ENCODE measurements around the gene BCAS3. TPM values are rescaled to one million over a fixed set of nuclear protein-coding genes. Genes with fewer than 3 reads are reported as not detected.
A peak's percentile ranks its signal among the peaks of the same experiment; 100 is the strongest.

Gene BCAS3
- polyA plus RNA-seq, 3 donors, result 10.3 to 19.1 (median 14.7) TPM

GRCh38 chr17:60724647-60725046 lies 47.0 kb downstream of the BCAS3 start:
- no peaks in the 10 kb centered on the region for H3K36me3 ChIP-seq (replicated peaks in 1 of 2; ENCODE audit: control insufficient read depth in 1 of 2, insufficient read depth in 2 of 2, low read length in 2 of 2)
- H3K9me3 ChIP-seq (replicated peaks in 1 of 2; ENCODE audit: control insufficient read depth in 1 of 2, insufficient read depth in 1 of 2, low read length in 2 of 2), result no peaks in the 10 kb centered on the region
- Mint-ChIP-seq H3K36me3 (peaks cover 4 to 9% of the 10 kb centered on the region in 2 donors), H3K9me3 (peaks cover 0 to 5% (median 0%) of the 10 kb centered on the region in 7 donors), H3K27me3 (ENCODE audit: low read depth in 3 of 3) (no peaks in the 10 kb centered on the region), H3K27ac (no peak overlapping the region), H3K4me3 (no peak overlapping the region), H3K4me1 (peaks cover under 1% of the 10 kb centered on the region)
- peaks cover 3% of the 10 kb centered on the region for H4K20me1 ChIP-seq (ENCODE audit: insufficient read depth, low read length)
- no peak overlapping the region for H3K9ac ChIP-seq (ENCODE audit: insufficient read depth, low read length, poor library complexity, severe bottlenecking)
- peaks cover 0 to 2% of the 10 kb centered on the region in 2 donors for H3K4me1 ChIP-seq (ENCODE audit: control insufficient read depth in 1 of 2, insufficient read depth in 2 of 2, low read length in 2 of 2)
- no peak overlapping the region for H3K4me2 ChIP-seq (replicated peaks; ENCODE audit: extremely low read depth, low read length, poor library complexity, severe bottlenecking)
- H3K27ac ChIP-seq (ENCODE audit: low read depth in 1 of 2, low read length in 2 of 2), result no peak overlapping the region
- intact Hi-C loops (cut with micrococcal nuclease), result loop anchor here (5.0 to 10.0 kb wide), 2 partner anchors 668 to 670 kb away; partner anchors contain the start of gene TBX2 (in 1 of the 2)
- H2AFZ ChIP-seq (ENCODE audit: insufficient read depth, low read depth, low read length, poor library complexity, severe bottlenecking), result no peak overlapping the region
- no peak overlapping the region for H3K4me3 ChIP-seq (replicated peaks in 1 of 3; ENCODE audit: low read depth in 2 of 3, low read length in 3 of 3)
- no peaks in the 10 kb centered on the region for H3K79me2 ChIP-seq (ENCODE audit: insufficient read depth, low read length)
- no peak for TF ChIP-seq CTCF (IDR thresholded peaks at IDR 0.05)
- DNase-seq, result no peak
- no peaks in the 10 kb centered on the region for H3K27me3 ChIP-seq (ENCODE audit: control insufficient read depth in 2 of 2, insufficient read depth in 2 of 2, low read length in 2 of 2)

- Histone ChIP-seq H4K20me1 (ENCODE audit: insufficient read depth, low read length) (no peaks in the 10 kb centered on the region), H3K9me3 (replicated peaks in 1 of 2; ENCODE audit: control insufficient read depth in 1 of 2, insufficient read depth in 1 of 2, low read length in 2 of 2) (no peaks in the 10 kb centered on the region), H3K27me3 (ENCODE audit: control insufficient read depth in 2 of 2, insufficient read depth in 2 of 2, low read length in 2 of 2) (no peaks in the 10 kb centered on the region), H3K4me1 (ENCODE audit: control insufficient read depth in 1 of 2, insufficient read depth in 2 of 2, low read length in 2 of 2) (peaks cover 0 to 11% of the 10 kb centered on the region in 2 donors), H3K27ac (ENCODE audit: low read depth in 1 of 2, low read length in 2 of 2) (peak overlapping the region in 1 of 2 donors; percentile 8), H3K4me2 (replicated peaks; ENCODE audit: extremely low read depth, low read length, poor library complexity, severe bottlenecking) (no peak overlapping the region), H2AFZ (ENCODE audit: insufficient read depth, low read depth, low read length, poor library complexity, severe bottlenecking) (no peak overlapping the region), H3K4me3 (replicated peaks in 1 of 3; ENCODE audit: low read depth in 2 of 3, low read length in 3 of 3) (no peak overlapping the region), H3K9ac (ENCODE audit: insufficient read depth, low read length, poor library complexity, severe bottlenecking) (peak overlapping the region; percentile 27), H3K79me2 (ENCODE audit: insufficient read depth, low read length) (no peaks in the 10 kb centered on the region), H3K36me3 (replicated peaks in 1 of 2; ENCODE audit: control insufficient read depth in 1 of 2, insufficient read depth in 2 of 2, low read length in 2 of 2) (no peaks in the 10 kb centered on the region)
- WGBS (ENCODE audit: insufficient coverage), result 100% methylated on average over 1 of the region's 6 CpGs
- Mint-ChIP-seq H3K27ac (peak overlapping the region in 1 of 7 donors; percentile 1), H3K36me3 (peaks cover 4 to 9% of the 10 kb centered on the region in 2 donors), H3K9me3 (peaks cover 0 to 5% (median 0%) of the 10 kb centered on the region in 7 donors), H3K27me3 (ENCODE audit: low read depth in 3 of 3) (peaks cover 0 to 3% (median 0%) of the 10 kb centered on the region in 3 donors), H3K4me1 (peaks cover 11% of the 10 kb centered on the region), H3K4me3 (no peak overlapping the region)
- intact Hi-C loops (cut with micrococcal nuclease), result loop anchor here in 1 of 2 donors (10.0 kb wide), 1 partner anchor 665 kb away; the partner anchor contains the start of gene TBX2
- no peak for DNase-seq
- no peak for TF ChIP-seq CTCF (IDR thresholded peaks at IDR 0.05)
Measured at GRCh38 chr17:60729854-60730253, 52.2 kb downstream of the BCAS3 start.

All from CD14-positive monocyte (primary cell).